Measurements from ENCODE around the gene RGS19.
"Not testable (repeated sequence)": the region's sequence is repeated elsewhere in the genome, so short reads cannot be mapped to it uniquely, and the experiment has no call there.

Gene RGS19

GRCh38 chr20:64092258-64093012 lies 13.1 kb upstream of the RGS19 start:
- FAIRE-seq = no peak

GRCh38 chr20:64091770-64092169 lies 12.5 kb upstream of the RGS19 start:
- no peak for FAIRE-seq

- FAIRE-seq = no peak
Observed at GRCh38 chr20:64091340-64091739, 12.0 kb upstream of the RGS19 start.

GRCh38 chr20:64090165-64090564 lies 10.8 kb upstream of the RGS19 start:
- FAIRE-seq = no peak

- not testable (repeated sequence) for FAIRE-seq
Observed at GRCh38 chr20:64088586-64088985, 9.3 kb upstream of the RGS19 start.

GRCh38 chr20:64087226-64087825 lies 8.0 kb upstream of the RGS19 start:
- not testable (repeated sequence) for FAIRE-seq

GRCh38 chr20:64086801-64087200 lies 7.5 kb upstream of the RGS19 start:
- no peak for FAIRE-seq

- FAIRE-seq = no peak
Observed at GRCh38 chr20:64084685-64085152, 5.4 kb upstream of the RGS19 start.

- FAIRE-seq = no peak
Observed at GRCh38 chr20:64083804-64084684, 4.7 kb upstream of the RGS19 start, which contains the start of gene LKAAEAR1. TSS of gene LKAAEAR1 (minus strand) at chr20:64084398. CDS start at chr20:64084219, 179 bp downstream.

- no peak for FAIRE-seq
Observed at GRCh38 chr20:64083378-64083803, 4.1 kb upstream of the RGS19 start.

GRCh38 chr20:64082820-64083377 lies 3.6 kb upstream of the RGS19 start:
- no peak for FAIRE-seq

- no peak for FAIRE-seq
Observed at GRCh38 chr20:64082126-64082731, 2.9 kb upstream of the RGS19 start.

- FAIRE-seq = no peak
Observed at GRCh38 chr20:64081624-64081964, 2.3 kb upstream of the RGS19 start.

GRCh38 chr20:64080813-64081623 lies 1.7 kb upstream of the RGS19 start:
- FAIRE-seq = no peak

GRCh38 chr20:64080013-64080812 lies 895 bp upstream of the RGS19 start, which contains the start of gene OPRL1:
TSS of gene OPRL1 (plus strand) at chr20:64080082. CDS start at chr20:64092721, 12,639 bp downstream.
- FAIRE-seq = no peak

GRCh38 chr20:64078934-64079272 lies 415 bp downstream of the RGS19 start:
- no peak for FAIRE-seq

GRCh38 chr20:64077876-64078551 lies 1.3 kb downstream of the RGS19 start:
- FAIRE-seq = no peak

GRCh38 chr20:64077541-64077875 lies 1.8 kb downstream of the RGS19 start:
- FAIRE-seq = no peak

GRCh38 chr20:64077094-64077493 lies 2.2 kb downstream of the RGS19 start:
- FAIRE-seq = no peak

All from G401.6 (cell line).